Peyer's patch (tissue), 4 donors: Measurements from ENCODE around the gene ARHGEF12. TPM values are rescaled to one million over a fixed set of nuclear protein-coding genes. Genes with fewer than 3 reads are reported as not detected.

Source experiments
- DNase-seq, 3 donors: peaks; one replicate each; pipeline ENCODE4 v3.0.0-alpha.2; 2017 to 2019
- H3K27ac ChIP-seq, 4 donors: fragments of 200-600 bp; sonication (generic); one replicate each; pipeline ENCODE4 v1.5.1; 2016 to 2019
- H3K27me3 ChIP-seq, 2 donors: fragments of 200-600 bp; sonication (generic); one replicate each; pipeline ENCODE4 v1.5.1; 2019
- H3K36me3 ChIP-seq, 3 donors: fragments of 200-600 bp; sonication (generic); one replicate each; pipeline ENCODE4 v1.5.1; 2016 to 2019
- H3K4me1 ChIP-seq, 4 donors: fragments of 200-600 bp; sonication (generic); one replicate each; pipeline ENCODE4 v1.5.1; 2016 to 2019
- H3K4me3 ChIP-seq, 4 donors: fragments of 200-600 bp; sonication (generic); 1 replicate in 3 of 4; 2 replicates in 1 of 4; pipeline ENCODE4 v1.5.1; 2016 to 2019; ENCODE audit warnings: mild to moderate bottlenecking in 1 of 4
- H3K9me3 ChIP-seq, 4 donors: fragments of 200-600 bp; sonication (generic); one replicate each; pipeline ENCODE4 v1.5.1; 2016 to 2019; ENCODE audit warnings: mild to moderate bottlenecking in 1 of 4
- POLR2A ChIP-seq, 2 donors: fragments of 450-650 bp; IDR thresholded peaks; one replicate each; pipeline ENCODE4 v1.5.1; 2017; ENCODE audit warnings: antibody characterized with exemption in 2 of 2, mild to moderate bottlenecking in 2 of 2, moderate library complexity in 2 of 2
- total RNA-seq, 4 donors: library from RNA; depleted of rRNA; stranded (reverse); fragments of >200 nt; gene quantifications; one replicate each; pipeline ENCODE4 v1.1.0, GENCODE V29; 2016
- TF ChIP-seq, protein P1 (sequence below), 6 experiments: fragments of 450-650 bp in 4 of 6; fragments of 200-600 bp in 2 of 6; sonication (generic) in 1 of 6; IDR thresholded peaks; one replicate each; pipeline ENCODE4 v1.5.1; 2017 to 2019; ENCODE audit warnings: antibody characterized with exemption in 6 of 6, mild to moderate bottlenecking in 3 of 6, moderate library complexity in 1 of 6

The ARHGEF12 gene
- total RNA-seq, 4 donors from 2014 or later: 102 to 122 (median 107) TPM

DNA sequence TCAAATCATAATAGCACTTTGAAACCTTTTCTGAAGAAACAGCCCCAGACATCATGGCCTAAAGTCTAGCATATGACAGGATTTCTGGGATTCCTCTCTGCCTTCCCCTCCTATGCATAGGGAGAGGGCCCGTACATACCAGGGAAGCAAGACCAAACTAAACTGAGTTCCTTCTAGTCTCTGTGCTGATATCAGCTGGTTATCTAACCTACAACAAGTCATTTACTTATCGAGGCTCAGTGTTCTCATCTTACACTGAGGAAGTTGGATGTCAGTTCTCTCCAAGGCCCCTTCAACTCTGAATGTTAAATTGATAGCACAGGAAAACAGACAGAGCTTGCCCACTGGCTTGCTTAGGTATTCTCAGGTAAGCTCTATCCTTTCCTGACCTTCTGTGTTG lies 158.4 kb downstream of the ARHGEF12 start:
- H3K36me3 ChIP-seq: peaks cover 0 to 6% (median 0%) of the 10 kb centered on the region in 3 donors
- H3K27ac ChIP-seq: no peak overlapping the region
- no peak for DNase-seq
- TF ChIP-seq, protein P1, sequence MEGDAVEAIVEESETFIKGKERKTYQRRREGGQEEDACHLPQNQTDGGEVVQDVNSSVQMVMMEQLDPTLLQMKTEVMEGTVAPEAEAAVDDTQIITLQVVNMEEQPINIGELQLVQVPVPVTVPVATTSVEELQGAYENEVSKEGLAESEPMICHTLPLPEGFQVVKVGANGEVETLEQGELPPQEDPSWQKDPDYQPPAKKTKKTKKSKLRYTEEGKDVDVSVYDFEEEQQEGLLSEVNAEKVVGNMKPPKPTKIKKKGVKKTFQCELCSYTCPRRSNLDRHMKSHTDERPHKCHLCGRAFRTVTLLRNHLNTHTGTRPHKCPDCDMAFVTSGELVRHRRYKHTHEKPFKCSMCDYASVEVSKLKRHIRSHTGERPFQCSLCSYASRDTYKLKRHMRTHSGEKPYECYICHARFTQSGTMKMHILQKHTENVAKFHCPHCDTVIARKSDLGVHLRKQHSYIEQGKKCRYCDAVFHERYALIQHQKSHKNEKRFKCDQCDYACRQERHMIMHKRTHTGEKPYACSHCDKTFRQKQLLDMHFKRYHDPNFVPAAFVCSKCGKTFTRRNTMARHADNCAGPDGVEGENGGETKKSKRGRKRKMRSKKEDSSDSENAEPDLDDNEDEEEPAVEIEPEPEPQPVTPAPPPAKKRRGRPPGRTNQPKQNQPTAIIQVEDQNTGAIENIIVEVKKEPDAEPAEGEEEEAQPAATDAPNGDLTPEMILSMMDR (IDR thresholded peaks at IDR 0.05): no peak
- TF ChIP-seq POLR2A (IDR thresholded peaks at IDR 0.05): no peak
- no peaks in the 10 kb centered on the region for H3K27me3 ChIP-seq
- H3K4me1 ChIP-seq: no peaks in the 10 kb centered on the region
- H3K4me3 ChIP-seq: no peak overlapping the region
- no peaks in the 10 kb centered on the region for H3K9me3 ChIP-seq

DNA sequence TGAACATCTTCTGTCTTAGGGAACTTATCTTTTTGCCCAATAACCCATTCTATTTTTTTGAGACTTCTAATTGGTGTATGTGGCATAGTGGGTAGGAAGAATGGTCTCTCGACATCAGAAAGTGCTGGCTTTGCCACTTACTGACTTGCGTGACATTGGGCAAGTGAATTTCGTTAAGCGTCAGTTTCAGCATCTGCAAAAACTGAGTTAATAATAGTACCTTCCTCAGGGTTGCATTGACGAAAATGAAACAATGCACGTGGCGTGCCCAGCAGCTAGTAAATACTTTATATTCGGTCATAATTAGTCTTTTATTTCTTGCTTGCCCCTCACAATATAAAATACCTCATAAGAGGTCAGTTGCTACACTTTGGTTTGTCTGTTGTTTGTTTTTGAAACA lies 162.9 kb downstream of the ARHGEF12 start:
- Histone ChIP-seq H3K27me3 (no peaks in the 10 kb centered on the region), H3K4me3 (no peak overlapping the region), H3K36me3 (no peaks in the 10 kb centered on the region), H3K4me1 (no peaks in the 10 kb centered on the region), H3K9me3 (no peaks in the 10 kb centered on the region), H3K27ac (no peak overlapping the region)
- no peak for DNase-seq
- TF ChIP-seq, protein P1 (IDR thresholded peaks at IDR 0.05): no peak
- TF ChIP-seq POLR2A (IDR thresholded peaks at IDR 0.05): no peak

- no peak for TF ChIP-seq POLR2A (IDR thresholded peaks at IDR 0.05)
- TF ChIP-seq, protein P1 (IDR thresholded peaks at IDR 0.05): no peak
- no peaks in the 10 kb centered on the region for H3K27me3 ChIP-seq
- DNase-seq: no peak
- H3K36me3 ChIP-seq: no peaks in the 10 kb centered on the region
- H3K9me3 ChIP-seq: no peaks in the 10 kb centered on the region
- no peaks in the 10 kb centered on the region for H3K4me1 ChIP-seq
- no peak overlapping the region for H3K27ac ChIP-seq
- H3K4me3 ChIP-seq: no peak overlapping the region
Observed at GRCh38 chr11:120499859-120500258, 163.6 kb downstream of the ARHGEF12 start.

DNA sequence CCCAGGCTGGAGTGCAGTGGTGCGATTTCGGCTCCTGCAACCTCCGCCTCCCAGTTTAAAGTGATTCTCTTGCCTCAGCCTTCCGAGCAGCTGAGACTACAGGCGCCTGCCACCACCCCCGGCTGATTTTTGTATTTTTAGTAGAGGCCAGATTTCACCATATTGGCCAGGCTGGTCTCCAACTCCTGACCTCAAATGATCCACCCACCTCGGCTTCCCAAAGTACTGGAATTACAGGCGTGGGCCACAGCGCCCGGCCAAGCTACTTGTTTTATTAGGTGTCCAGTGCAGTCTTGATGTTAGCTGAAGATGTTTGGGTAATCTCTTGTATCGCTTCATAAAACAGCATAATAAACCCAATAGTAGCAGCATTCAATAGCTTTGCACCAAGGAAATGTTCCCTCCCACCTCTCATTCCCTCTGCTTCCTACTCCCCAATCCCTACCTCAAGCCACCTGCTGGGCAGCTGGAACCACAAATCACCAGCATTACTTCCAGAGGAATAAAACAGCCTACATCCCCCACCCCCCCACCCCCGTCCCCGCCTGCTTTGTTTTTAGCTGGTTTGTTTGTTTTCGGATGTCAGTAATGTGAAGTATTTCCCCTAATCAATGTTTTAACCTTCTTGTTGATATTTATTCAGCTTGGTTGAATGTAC lies 164.3 kb downstream of the ARHGEF12 start:
- Histone ChIP-seq H3K27ac (no peak overlapping the region), H3K27me3 (no peaks in the 10 kb centered on the region)

GRCh38 chr11:120501440-120501839 lies 165.2 kb downstream of the ARHGEF12 start:
- TF ChIP-seq POLR2A (IDR thresholded peaks at IDR 0.05): no peak
- TF ChIP-seq, protein P1 (IDR thresholded peaks at IDR 0.05): no peak
- H3K4me3 ChIP-seq: no peak overlapping the region
- no peak overlapping the region for H3K27ac ChIP-seq
- no peaks in the 10 kb centered on the region for H3K9me3 ChIP-seq
- no peaks in the 10 kb centered on the region for H3K4me1 ChIP-seq
- DNase-seq: no peak
- H3K36me3 ChIP-seq: no peaks in the 10 kb centered on the region
- H3K27me3 ChIP-seq: no peaks in the 10 kb centered on the region

More for the DNA sequence above, 164.3 kb downstream of the ARHGEF12 start:
- TF ChIP-seq, protein P1 (IDR thresholded peaks at IDR 0.05): no peak
- no peak for TF ChIP-seq POLR2A (IDR thresholded peaks at IDR 0.05)
- Histone ChIP-seq H3K9me3 (no peaks in the 10 kb centered on the region), H3K36me3 (no peaks in the 10 kb centered on the region), H3K4me1 (no peaks in the 10 kb centered on the region), H3K4me3 (no peak overlapping the region)
- no peak for DNase-seq
